HG03442 (cell line): ENCODE data around the gene TRAF7.
"Not testable (repeated sequence)": the region's sequence is repeated elsewhere in the genome, so short reads cannot be mapped to it uniquely, and the experiment has no call there.

Experiments
- ATAC-seq: cut with Tn5 transposase; IDR thresholded peaks from one replicate; pipeline ENCODE4 v1.9.1; 2021; ENCODE audit warnings: mild to moderate bottlenecking, moderate library complexity; ENCODE audit not compliant: unreplicated experiment

Gene TRAF7

GRCh38 chr16:2121853-2122252 is 33.7 kb upstream of the TRAF7 start:
- no peak for ATAC-seq

GRCh38 chr16:2122429-2122828 is 33.2 kb upstream of the TRAF7 start:
- no peak for ATAC-seq

GRCh38 chr16:2122934-2123683 is 32.5 kb upstream of the TRAF7 start:
- not testable (repeated sequence) for ATAC-seq

GRCh38 chr16:2123706-2124376 is 31.7 kb upstream of the TRAF7 start:
- not testable (repeated sequence) for ATAC-seq

- not testable (repeated sequence) for ATAC-seq
Observed at GRCh38 chr16:2124377-2124693, 31.2 kb upstream of the TRAF7 start.

- ATAC-seq: not testable (repeated sequence)
Observed at GRCh38 chr16:2124694-2125444, 30.7 kb upstream of the TRAF7 start.

GRCh38 chr16:2125609-2126008 is 30.0 kb upstream of the TRAF7 start:
- ATAC-seq: not testable (repeated sequence)

- ATAC-seq: not testable (repeated sequence)
Observed at GRCh38 chr16:2126161-2126743, 29.3 kb upstream of the TRAF7 start.

- not testable (repeated sequence) for ATAC-seq
Observed at GRCh38 chr16:2126928-2127556, 28.5 kb upstream of the TRAF7 start.

GRCh38 chr16:2127630-2128280 is 27.8 kb upstream of the TRAF7 start:
- ATAC-seq: not testable (repeated sequence)

GRCh38 chr16:2129251-2129650 is 26.3 kb upstream of the TRAF7 start:
- ATAC-seq: not testable (repeated sequence)

GRCh38 chr16:2129890-2130447 is 25.6 kb upstream of the TRAF7 start:
- not testable (repeated sequence) for ATAC-seq

GRCh38 chr16:2133797-2134196 is 21.8 kb upstream of the TRAF7 start:
- not testable (repeated sequence) for ATAC-seq

GRCh38 chr16:2135071-2135470 is 20.5 kb upstream of the TRAF7 start:
- ATAC-seq: not testable (repeated sequence)

GRCh38 chr16:2135770-2136490 is 19.7 kb upstream of the TRAF7 start, which contains the start of gene PKD1:
PKD1 (minus strand) TSS chr16:2135898; CDS start chr16:2135689, 209 bp downstream.
- not testable (repeated sequence) for ATAC-seq

GRCh38 chr16:2142942-2143877 is 12.4 kb upstream of the TRAF7 start:
- ATAC-seq: no peak

GRCh38 chr16:2143878-2144485 is 11.6 kb upstream of the TRAF7 start:
- no peak for ATAC-seq

- no peak for ATAC-seq
Observed at GRCh38 chr16:2145843-2146242, 9.7 kb upstream of the TRAF7 start.
